PFSK-1 (cell line): ENCODE results near the gene HAO2.

ENCODE experiments used
- POLR2AphosphoS5 ChIP-seq: IDR thresholded peaks from 2 replicates; pipeline ENCODE4 v1.6.1; 2012; ENCODE audit warnings: low read depth, mild to moderate bottlenecking, control low read depth, low read length, moderate library complexity
- REST ChIP-seq, 2 experiments: IDR thresholded peaks; 2 replicates each; pipeline versions ENCODE4 v1.6.1 to v1.8.0; 2011 to 2012; ENCODE audit warnings: low read depth in 2 of 2, low read length in 2 of 2, control low read depth in 1 of 2, inconsistent platforms in 1 of 2, mild to moderate bottlenecking in 1 of 2, moderate library complexity in 1 of 2; ENCODE audit not compliant: insufficient read depth in 1 of 2

GRCh38 chr1:119388450-119388849, 19.9 kb downstream of the HAO2 start:
- TF ChIP-seq POLR2AphosphoS5 (no peak), REST (IDR thresholded peaks at IDR 0.05; ENCODE audit: insufficient read depth in 1 of 2, low read depth in 2 of 2, low read length in 2 of 2) (no peak)
